ENCODE data around the gene IFT20.
"Not testable (repeated sequence)": the region's sequence is repeated elsewhere in the genome, so short reads cannot be mapped to it uniquely, and the experiment has no call there.

Gene IFT20

GRCh38 chr17:28306954-28307401, 28.3 kb downstream of the IFT20 start:
- DNase-seq: no peak

- no peak for DNase-seq
Observed at GRCh38 chr17:28298449-28298848, 36.8 kb downstream of the IFT20 start.

GRCh38 chr17:28295677-28296578, 39.3 kb downstream of the IFT20 start:
- DNase-seq: no peak

- no peak for DNase-seq
Observed at GRCh38 chr17:28293994-28294393, 41.3 kb downstream of the IFT20 start.

- not testable (repeated sequence) for DNase-seq
Observed at GRCh38 chr17:28292878-28293277, 42.4 kb downstream of the IFT20 start.

GRCh38 chr17:28291780-28292330, 43.4 kb downstream of the IFT20 start:
- DNase-seq: no peak

GRCh38 chr17:28290703-28291102, 44.6 kb downstream of the IFT20 start:
- DNase-seq: no peak

- no peak for DNase-seq
Observed at GRCh38 chr17:28285965-28286364, 49.3 kb downstream of the IFT20 start.

GRCh38 chr17:28282596-28282995, 52.7 kb downstream of the IFT20 start:
- no peak for DNase-seq

GRCh38 chr17:28280826-28281225, 54.4 kb downstream of the IFT20 start:
- no peak for DNase-seq

- DNase-seq: no peak
Observed at GRCh38 chr17:28279411-28279810, 55.9 kb downstream of the IFT20 start.
